GM12878 (cell line): ENCODE results near the gene PLEKHM3. TPM values are rescaled to one million over a fixed set of nuclear protein-coding genes. Genes with fewer than 3 reads are reported as not detected.

Source experiments
- ATAC-seq: fragments of 200-7000 bp; cut with Tn5 transposase; 3 replicates; pipeline ENCODE4 v1.9.1; 2020; ENCODE audit warnings: mild to moderate bottlenecking, moderate library complexity
- BruUV-seq: library from RNA; stranded (reverse); fragments of 400-500 nt; replicated peaks from 2 replicates; lab custom pipeline; 2021; lab: Mats Ljungman, UMichigan
- CTCF ChIA-PET: fragments of 300-600 bp; sonication (Branson Sonifier 250); formaldehyde crosslinking; extraction: SDS; loops from one replicate; lab custom pipeline; 2021; ENCODE audit warnings: inconsistent platforms; lab: Yijun Ruan, JAX
- POLR2A ChIA-PET: fragments of 350-600 bp; formaldehyde crosslinking; extraction: SDS; loops from one replicate; lab custom pipeline; 2021; ENCODE audit warnings: inconsistent platforms; lab: Charles Lee
- RAD21 ChIA-PET: fragments of 300-600 bp; sonication (Branson Sonifier 250); formaldehyde crosslinking; loops from one replicate; lab custom pipeline; 2023; ENCODE audit warnings: antibody characterized with exemption; ENCODE audit not compliant: unreplicated experiment; lab: Charles Lee
- SMC1A ChIA-PET: fragments of 300-600 bp; sonication (Branson Sonifier 250); formaldehyde crosslinking; loops from one replicate; lab custom pipeline; 2023; ENCODE audit not compliant: unreplicated experiment, uncharacterized antibody; lab: Charles Lee
- DNase-seq: peaks from one replicate; pipeline ENCODE4 v3.0.0-alpha.2; 2011; ENCODE audit warnings: low read depth, low spot score
- FAIRE-seq: peaks from 3 replicates; lab custom pipeline; 2011; peaks lifted over from hg19 to GRCh38; lab: Jason Lieb, UNC
- H2AFZ ChIP-seq: 2 replicates; pipeline ENCODE4 v1.6.0; 2011; ENCODE audit warnings: low read depth, low read length, control low read depth; ENCODE audit not compliant: control insufficient read depth
- H3K27ac ChIP-seq: 2 replicates; pipeline ENCODE4 v1.5.1; 2011; ENCODE audit warnings: control low read depth; ENCODE audit not compliant: control insufficient read depth, insufficient read depth
- H3K27me3 ChIP-seq, 2 experiments: replicated peaks in 1 of 2; 2 replicates each; pipeline versions ENCODE4 v1.6.0 to v1.6.1; 2011; ENCODE audit warnings: low read length in 1 of 2; ENCODE audit not compliant: control insufficient read depth in 2 of 2, insufficient read depth in 2 of 2
- H3K36me3 ChIP-seq, 2 experiments: 2 replicates each; pipeline ENCODE4 v1.5.1; 2011; ENCODE audit warnings: low read length in 1 of 2; ENCODE audit not compliant: control insufficient read depth in 2 of 2, insufficient read depth in 2 of 2
- H3K4me1 ChIP-seq: 2 replicates; pipeline ENCODE4 v1.6.1; 2011; ENCODE audit warnings: mild to moderate bottlenecking, low read length, moderate library complexity, mixed read lengths; ENCODE audit not compliant: control insufficient read depth, insufficient read depth
- H3K4me2 ChIP-seq: 2 replicates; pipeline ENCODE4 v1.6.0; 2011; ENCODE audit warnings: control low read depth; ENCODE audit not compliant: control insufficient read depth, insufficient read depth
- H3K4me3 ChIP-seq: fragments of 200-600 bp; sonication (generic); 2 replicates; pipeline ENCODE4 v1.5.1; 2016
- H3K79me2 ChIP-seq: 2 replicates; pipeline ENCODE4 v1.6.0; 2011; ENCODE audit warnings: low read length; ENCODE audit not compliant: control insufficient read depth, insufficient read depth
- H3K9ac ChIP-seq: 2 replicates; pipeline ENCODE4 v1.8.0; 2011; ENCODE audit warnings: low read length, control low read depth, mixed read lengths; ENCODE audit not compliant: control insufficient read depth, insufficient read depth
- H3K9me3 ChIP-seq: replicated peaks from 3 replicates; pipeline ENCODE4 v1.5.1; 2011; ENCODE audit warnings: mild to moderate bottlenecking, low read length; ENCODE audit not compliant: control insufficient read depth, insufficient read depth
- H4K20me1 ChIP-seq: 2 replicates; pipeline ENCODE4 v1.6.0; 2011; ENCODE audit not compliant: control insufficient read depth, insufficient read depth
- CBX3 ChIP-seq: fragments of 200-600 bp; sonication (generic); IDR thresholded peaks from 2 replicates; pipeline ENCODE4 v1.6.1; 2016; ENCODE audit warnings: low read depth, borderline replicate concordance
- FOXM1 ChIP-seq: IDR thresholded peaks from 2 replicates; pipeline ENCODE4 v1.6.1; 2012; ENCODE audit warnings: low read depth, mild to moderate bottlenecking, inconsistent platforms, low read length, moderate library complexity
- HDGF ChIP-seq: fragments of 450-650 bp; IDR thresholded peaks from 2 replicates; pipeline ENCODE4 v1.6.1; 2016; ENCODE audit warnings: antibody characterized with exemption
- IKZF1 ChIP-seq: fragments of 450-650 bp; conservative IDR thresholded peaks from 2 replicates; pipeline ENCODE4 v1.6.1; 2017; ENCODE audit warnings: antibody characterized with exemption, mild to moderate bottlenecking
- IRF4 ChIP-seq: IDR thresholded peaks from 2 replicates; pipeline ENCODE4 v1.6.1; 2011; ENCODE audit warnings: low read depth, low read length
- JUNB ChIP-seq: IDR thresholded peaks from 2 replicates; pipeline ENCODE4 v1.6.1; 2016; ENCODE audit warnings: antibody characterized with exemption, mild to moderate bottlenecking
- NFYB ChIP-seq: IDR thresholded peaks from 2 replicates; pipeline ENCODE4 v1.6.1; 2011; ENCODE audit warnings: low read depth, mild to moderate bottlenecking, low read length, improper control_type of control experiment, moderate library complexity; ENCODE audit not compliant: insufficient read depth
- NR2C2 ChIP-seq: IDR thresholded peaks from 2 replicates; pipeline ENCODE4 v1.6.1; 2011; ENCODE audit warnings: borderline replicate concordance, low read depth; ENCODE audit not compliant: control insufficient read depth, insufficient read length
- PML ChIP-seq: IDR thresholded peaks from 2 replicates; pipeline ENCODE4 v1.6.1; 2012; ENCODE audit warnings: low read length, inconsistent platforms
- POLR2A ChIP-seq: IDR thresholded peaks from 2 replicates; pipeline ENCODE4 v1.6.1; 2011; ENCODE audit warnings: low read depth, mild to moderate bottlenecking, low read length
- RAD51 ChIP-seq: fragments of 450-650 bp; IDR thresholded peaks from 2 replicates; pipeline ENCODE4 v1.6.1; 2016; ENCODE audit warnings: moderate library complexity, mild to moderate bottlenecking, inconsistent platforms
- RB1 ChIP-seq: fragments of 450-650 bp; formaldehyde crosslinking; IDR thresholded peaks from 2 replicates; pipeline ENCODE4 v1.6.1; 2017; ENCODE audit warnings: mild to moderate bottlenecking, borderline replicate concordance
- SIX5 ChIP-seq: IDR thresholded peaks from 2 replicates; pipeline ENCODE4 v1.6.1; 2011; ENCODE audit warnings: mild to moderate bottlenecking, low read depth, low read length, moderate library complexity; ENCODE audit not compliant: severe bottlenecking
- SMAD1 ChIP-seq: fragments of 450-650 bp; IDR thresholded peaks from 2 replicates; pipeline ENCODE4 v1.6.1; 2018; ENCODE audit warnings: mild to moderate bottlenecking, low read depth; ENCODE audit not compliant: partially characterized antibody
- SP1 ChIP-seq: IDR thresholded peaks from one replicate; pipeline ENCODE4 v1.6.1; 2011; ENCODE audit warnings: low read depth, low read length
- TCF7 ChIP-seq: IDR thresholded peaks from 2 replicates; pipeline ENCODE4 v1.6.1; 2014; ENCODE audit warnings: antibody characterized with exemption, borderline replicate concordance
- WGBS: methylation state at CpG from one replicate; pipeline ENCODE4 v1.1.6; 2016; ENCODE audit warnings: low lambda C conversion rate; ENCODE audit not compliant: insufficient replicate concordance, insufficient coverage; ENCODE audit errors: missing lambda C conversion rate; 5-methylcytosine and 5-hydroxymethylcytosine counted together
- in situ Hi-C: fragments of 300-500 bp; cut with MboI; formaldehyde crosslinking; loops from 9 replicates; pipeline ENCODE4 v1.14.3; 2018; ENCODE audit warnings: mixed read lengths
- intact Hi-C: fragments of 100-400 bp; cut with micrococcal nuclease; formaldehyde crosslinking; loops from one replicate; pipeline ENCODE4 v1.14.2; 2022; ENCODE audit not compliant: unreplicated experiment
- polyA plus RNA-seq, 11 experiments: library from polyadenylated mRNA; depleted of rRNA in 4 of 11; unstranded in 6 of 11; stranded (reverse) in 5 of 11; fragments of >200 nt; fragmentation: Nextera tagmentation in 4 of 11; fragmentation: Illumina TruSeq in 1 of 11; extraction: Ambion mirVana in 4 of 11; extraction: Trizol in 1 of 11; gene quantifications; 1 replicate in 1 of 11; 2 replicates in 10 of 11; pipeline versions ENCODE4 v1.2.1 to v1.2.3, GENCODE V29; 2011 to 2016; ENCODE audit warnings: inconsistent platforms in 2 of 11, missing spikeins in 2 of 11, low read depth in 1 of 11
- total RNA-seq, 4 experiments: library from RNA; depleted of rRNA in 3 of 4; stranded (reverse); fragments of >200 nt in 3 of 4; fragmentation: Illumina TruSeq in 1 of 4; extraction: Trizol in 1 of 4; gene quantifications; 2 replicates each; pipeline versions ENCODE4 v1.2.1 to v1.2.3, GENCODE V29; 2013 to 2021
- TF ChIP-seq, protein P1 (sequence below): fragments of 450-650 bp; IDR thresholded peaks from 2 replicates; pipeline ENCODE4 v1.6.1; 2016; ENCODE audit warnings: mild to moderate bottlenecking
- TF ChIP-seq, protein P2 (sequence below): fragments of 450-650 bp; IDR thresholded peaks from 2 replicates; pipeline ENCODE4 v1.6.1; 2016; ENCODE audit warnings: mild to moderate bottlenecking
- TF ChIP-seq, protein P3 (sequence below): fragments of 150-350 bp; IDR thresholded peaks from 2 replicates; pipeline ENCODE4 v1.6.1; 2014; ENCODE audit warnings: mild to moderate bottlenecking, low read depth, low read length
- TF ChIP-seq, protein P4 (sequence below): fragments of 450-650 bp; IDR thresholded peaks from 2 replicates; pipeline ENCODE4 v1.6.1; 2017; ENCODE audit warnings: antibody characterized with exemption, mild to moderate bottlenecking, moderate library complexity

PLEKHM3 gene
- total and polyA plus RNA-seq, 10 of the 15 experiments (the other 5 are each of a cell fraction or from before 2014, with no cell fraction given): 1.4 to 5.6 (median 3.0) TPM

DNA sequence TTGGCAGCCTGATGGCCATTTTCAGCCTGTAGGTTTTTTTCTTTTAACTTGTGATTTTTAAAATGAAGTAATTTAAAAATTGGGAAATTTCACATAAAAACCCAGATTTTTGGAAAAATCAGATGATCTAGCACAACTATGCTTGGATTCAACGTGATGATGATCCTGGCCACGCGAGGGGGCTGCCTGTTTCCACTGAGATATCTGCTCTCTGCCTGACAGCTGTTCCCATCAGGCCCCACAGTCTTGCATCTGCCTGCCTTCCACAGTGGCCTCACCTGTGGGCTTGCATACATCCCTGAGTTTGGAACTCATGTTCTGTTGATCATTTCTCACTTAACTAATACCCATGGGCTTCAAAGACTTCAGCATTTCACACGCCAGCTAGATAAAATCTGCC lies 163.5 kb downstream of the PLEKHM3 start:
- WGBS: 66% methylated on average over 4 of the region's 4 CpGs
- POLR2A ChIA-PET: no interaction called here
- intact Hi-C loops: no loop called here

More for the DNA sequence above, 163.5 kb downstream of the PLEKHM3 start:
- in situ Hi-C loops: no loop called here
- Histone ChIP-seq H3K27ac (no peak overlapping the region), H4K20me1 (no peaks in the 10 kb centered on the region), H3K4me1 (no peaks in the 10 kb centered on the region), H3K36me3 (no peaks in the 10 kb centered on the region), H3K27me3 (no peaks in the 10 kb centered on the region), H3K4me3 (no peak overlapping the region), H3K4me2 (no peak overlapping the region), H2AFZ (no peak overlapping the region), H3K9me3 (no peaks in the 10 kb centered on the region), H3K79me2 (no peaks in the 10 kb centered on the region), H3K9ac (no peak overlapping the region)
- ATAC-seq: no peak
- ChIA-PET CTCF (no interaction called here), RAD21 (no interaction called here), SMC1A (interaction anchor here (1.5 kb wide), 1 partner anchor 9 kb away, joined by 4 read pairs; no protein-coding TSS in a partner anchor)
- TF ChIP-seq RAD51 (no peak), RB1 (no peak), NFYB (no peak), IRF4 (no peak), IKZF1 (no peak), CBX3 (no peak), POLR2A (no peak), HDGF (no peak), FOXM1 (no peak), PML (no peak), SMAD1 (no peak), NR2C2 (no peak), JUNB (no peak), TCF7 (no peak), SIX5 (no peak), SP1 (no peak)
- TF ChIP-seq, protein P1, sequence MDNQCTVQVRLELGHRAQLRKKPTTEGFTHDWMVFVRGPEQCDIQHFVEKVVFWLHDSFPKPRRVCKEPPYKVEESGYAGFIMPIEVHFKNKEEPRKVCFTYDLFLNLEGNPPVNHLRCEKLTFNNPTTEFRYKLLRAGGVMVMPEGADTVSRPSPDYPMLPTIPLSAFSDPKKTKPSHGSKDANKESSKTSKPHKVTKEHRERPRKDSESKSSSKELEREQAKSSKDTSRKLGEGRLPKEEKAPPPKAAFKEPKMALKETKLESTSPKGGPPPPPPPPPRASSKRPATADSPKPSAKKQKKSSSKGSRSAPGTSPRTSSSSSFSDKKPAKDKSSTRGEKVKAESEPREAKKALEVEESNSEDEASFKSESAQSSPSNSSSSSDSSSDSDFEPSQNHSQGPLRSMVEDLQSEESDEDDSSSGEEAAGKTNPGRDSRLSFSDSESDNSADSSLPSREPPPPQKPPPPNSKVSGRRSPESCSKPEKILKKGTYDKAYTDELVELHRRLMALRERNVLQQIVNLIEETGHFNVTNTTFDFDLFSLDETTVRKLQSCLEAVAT: no peak
- TF ChIP-seq, protein P2, sequence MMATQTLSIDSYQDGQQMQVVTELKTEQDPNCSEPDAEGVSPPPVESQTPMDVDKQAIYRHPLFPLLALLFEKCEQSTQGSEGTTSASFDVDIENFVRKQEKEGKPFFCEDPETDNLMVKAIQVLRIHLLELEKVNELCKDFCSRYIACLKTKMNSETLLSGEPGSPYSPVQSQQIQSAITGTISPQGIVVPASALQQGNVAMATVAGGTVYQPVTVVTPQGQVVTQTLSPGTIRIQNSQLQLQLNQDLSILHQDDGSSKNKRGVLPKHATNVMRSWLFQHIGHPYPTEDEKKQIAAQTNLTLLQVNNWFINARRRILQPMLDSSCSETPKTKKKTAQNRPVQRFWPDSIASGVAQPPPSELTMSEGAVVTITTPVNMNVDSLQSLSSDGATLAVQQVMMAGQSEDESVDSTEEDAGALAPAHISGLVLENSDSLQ: no peak
- TF ChIP-seq, protein P3, sequence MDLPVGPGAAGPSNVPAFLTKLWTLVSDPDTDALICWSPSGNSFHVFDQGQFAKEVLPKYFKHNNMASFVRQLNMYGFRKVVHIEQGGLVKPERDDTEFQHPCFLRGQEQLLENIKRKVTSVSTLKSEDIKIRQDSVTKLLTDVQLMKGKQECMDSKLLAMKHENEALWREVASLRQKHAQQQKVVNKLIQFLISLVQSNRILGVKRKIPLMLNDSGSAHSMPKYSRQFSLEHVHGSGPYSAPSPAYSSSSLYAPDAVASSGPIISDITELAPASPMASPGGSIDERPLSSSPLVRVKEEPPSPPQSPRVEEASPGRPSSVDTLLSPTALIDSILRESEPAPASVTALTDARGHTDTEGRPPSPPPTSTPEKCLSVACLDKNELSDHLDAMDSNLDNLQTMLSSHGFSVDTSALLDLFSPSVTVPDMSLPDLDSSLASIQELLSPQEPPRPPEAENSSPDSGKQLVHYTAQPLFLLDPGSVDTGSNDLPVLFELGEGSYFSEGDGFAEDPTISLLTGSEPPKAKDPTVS: no peak
- TF ChIP-seq, protein P4, sequence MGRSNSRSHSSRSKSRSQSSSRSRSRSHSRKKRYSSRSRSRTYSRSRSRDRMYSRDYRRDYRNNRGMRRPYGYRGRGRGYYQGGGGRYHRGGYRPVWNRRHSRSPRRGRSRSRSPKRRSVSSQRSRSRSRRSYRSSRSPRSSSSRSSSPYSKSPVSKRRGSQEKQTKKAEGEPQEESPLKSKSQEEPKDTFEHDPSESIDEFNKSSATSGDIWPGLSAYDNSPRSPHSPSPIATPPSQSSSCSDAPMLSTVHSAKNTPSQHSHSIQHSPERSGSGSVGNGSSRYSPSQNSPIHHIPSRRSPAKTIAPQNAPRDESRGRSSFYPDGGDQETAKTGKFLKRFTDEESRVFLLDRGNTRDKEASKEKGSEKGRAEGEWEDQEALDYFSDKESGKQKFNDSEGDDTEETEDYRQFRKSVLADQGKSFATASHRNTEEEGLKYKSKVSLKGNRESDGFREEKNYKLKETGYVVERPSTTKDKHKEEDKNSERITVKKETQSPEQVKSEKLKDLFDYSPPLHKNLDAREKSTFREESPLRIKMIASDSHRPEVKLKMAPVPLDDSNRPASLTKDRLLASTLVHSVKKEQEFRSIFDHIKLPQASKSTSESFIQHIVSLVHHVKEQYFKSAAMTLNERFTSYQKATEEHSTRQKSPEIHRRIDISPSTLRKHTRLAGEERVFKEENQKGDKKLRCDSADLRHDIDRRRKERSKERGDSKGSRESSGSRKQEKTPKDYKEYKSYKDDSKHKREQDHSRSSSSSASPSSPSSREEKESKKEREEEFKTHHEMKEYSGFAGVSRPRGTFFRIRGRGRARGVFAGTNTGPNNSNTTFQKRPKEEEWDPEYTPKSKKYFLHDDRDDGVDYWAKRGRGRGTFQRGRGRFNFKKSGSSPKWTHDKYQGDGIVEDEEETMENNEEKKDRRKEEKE: no peak
- no peak for DNase-seq
- FAIRE-seq: no peak
- BruUV-seq: no TSS peak
